Fibroblast of lung (primary cell): ENCODE measurements around the gene YIF1B.

Source experiments
- CTCF ChIP-seq, 2 donors: IDR thresholded peaks in 1 of 2; conservative IDR thresholded peaks in 1 of 2; 1 replicate in 1 of 2; 2 replicates in 1 of 2; pipeline ENCODE4 v1.5.1; 2011 to 2012; ENCODE audit warnings: low read length in 2 of 2, control low read depth in 1 of 2, inconsistent platforms in 1 of 2, low read depth in 1 of 2, mild to moderate bottlenecking in 1 of 2
- EZH2 ChIP-seq: IDR thresholded peaks from 2 replicates; pipeline ENCODE4 v1.5.1; 2012; ENCODE audit warnings: low read length, control low read depth, mild to moderate bottlenecking; ENCODE audit errors: missing control alignments

GRCh38 chr19:38358071-38358470 is 42.3 kb upstream of the YIF1B start:
- TF ChIP-seq CTCF (conservative IDR thresholded peaks at IDR 0.05 in 1 of 2, IDR thresholded peaks at IDR 0.05 in 1 of 2; ENCODE audit: low read depth in 1 of 2, low read length in 2 of 2), result no peak
- no peak for TF ChIP-seq EZH2
